ENCODE data around the gene SCPEP1. TPM values are rescaled to one million over a fixed set of nuclear protein-coding genes. Genes with fewer than 3 reads are reported as not detected.

SCPEP1 gene
- total and polyA plus RNA-seq, 2 of the 13 experiments (the other 11 are each of a cell fraction or from before 2014, with no cell fraction given): 24.3 to 27.3 TPM

DNA sequence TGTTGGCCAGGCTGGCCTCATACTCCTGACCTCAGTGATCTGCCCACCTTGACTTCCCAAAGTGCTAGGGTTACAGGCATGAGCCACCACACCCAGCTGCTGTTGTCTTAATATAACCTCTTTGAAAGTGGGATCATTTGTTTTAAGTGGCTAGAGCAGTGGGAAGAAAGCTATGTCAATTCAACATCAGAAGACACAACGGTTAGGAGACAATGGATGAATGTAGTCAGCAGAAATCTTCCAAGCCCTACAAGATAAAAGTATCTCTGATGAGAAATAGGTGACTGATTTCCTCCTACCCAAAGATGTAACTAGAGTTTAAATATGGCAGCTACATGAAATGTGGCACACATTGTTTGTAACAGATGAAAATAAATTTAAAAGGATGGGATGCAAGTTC is 44.1 kb upstream of the SCPEP1 start:
- in situ Hi-C loops (cut with HindIII; ENCODE audit: extremely low pct_ligation_motif_present, low pct_unique_long_range_greater_than_20kb) (no loop called here), intact Hi-C loops (cut with micrococcal nuclease; ENCODE audit: unreplicated experiment) (no loop called here)
- Histone ChIP-seq H3K4me2 (ENCODE audit: low read depth, low read length) (no peak overlapping the region), H3K4me3 (replicated peaks in 1 of 3; ENCODE audit: insufficient read depth in 1 of 3, low read depth in 2 of 3, low read length in 3 of 3) (no peak overlapping the region), H2AFZ (ENCODE audit: low read length) (no peak overlapping the region), H3K79me2 (ENCODE audit: insufficient read depth, low read length) (no peaks in the 10 kb centered on the region), H3K9ac (ENCODE audit: insufficient read depth, low read depth, low read length) (no peak overlapping the region), H4K20me1 (ENCODE audit: insufficient read depth, low read length) (no peaks in the 10 kb centered on the region), H3K4me1 (ENCODE audit: insufficient read depth, low read length) (peaks cover 19% of the 10 kb centered on the region), H3K36me3 (replicated peaks in 1 of 2; ENCODE audit: control insufficient read depth in 1 of 2, insufficient read depth in 2 of 2, low read length in 2 of 2) (peaks cover 2 to 24% of the 10 kb centered on the region in 2 experiments; a peak in 3 of 5 replicates), H3K9me3 (ENCODE audit: low read length) (peaks cover 26% of the 10 kb centered on the region), H3K27ac (ENCODE audit: extremely low read length, insufficient read depth, low read length) (no peak overlapping the region), H3K27me3 (ENCODE audit: control insufficient read depth in 1 of 2, insufficient read depth in 2 of 2, low read length in 2 of 2) (no peaks in the 10 kb centered on the region)
- DNase-seq (ENCODE audit: low spot score) (no peak), ATAC-seq (no peak), FAIRE-seq (no peak)
- 88% methylated on average over 1 of the region's 1 CpG for WGBS (ENCODE audit: low lambda C conversion rate)
- BruUV-seq (replicated peaks): no TSS peak
- ChIA-PET CTCF (ENCODE audit: low intra/inter-chr PET ratio, low total read pairs) (no interaction called here), POLR2A (no interaction called here)
- TF ChIP-seq KAT2B (IDR thresholded peaks at IDR 0.05; ENCODE audit: borderline replicate concordance, low read depth, low read length) (no peak), CENPX (CRISPR knock-in tag; IDR thresholded peaks at IDR 0.05) (no peak), MED1 (CRISPR knock-in tag; IDR thresholded peaks at IDR 0.05) (no peak), RBFOX2 (IDR thresholded peaks at IDR 0.05; ENCODE audit: low read depth, low read length) (no peak)
- TF ChIP-seq, protein P1, sequence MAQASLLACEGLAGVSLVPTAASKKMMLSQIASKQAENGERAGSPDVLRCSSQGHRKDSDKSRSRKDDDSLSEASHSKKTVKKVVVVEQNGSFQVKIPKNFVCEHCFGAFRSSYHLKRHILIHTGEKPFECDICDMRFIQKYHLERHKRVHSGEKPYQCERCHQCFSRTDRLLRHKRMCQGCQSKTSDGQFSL (CRISPR knock-in tag; IDR thresholded peaks at IDR 0.05): no peak
- TF ChIP-seq, protein P2, sequence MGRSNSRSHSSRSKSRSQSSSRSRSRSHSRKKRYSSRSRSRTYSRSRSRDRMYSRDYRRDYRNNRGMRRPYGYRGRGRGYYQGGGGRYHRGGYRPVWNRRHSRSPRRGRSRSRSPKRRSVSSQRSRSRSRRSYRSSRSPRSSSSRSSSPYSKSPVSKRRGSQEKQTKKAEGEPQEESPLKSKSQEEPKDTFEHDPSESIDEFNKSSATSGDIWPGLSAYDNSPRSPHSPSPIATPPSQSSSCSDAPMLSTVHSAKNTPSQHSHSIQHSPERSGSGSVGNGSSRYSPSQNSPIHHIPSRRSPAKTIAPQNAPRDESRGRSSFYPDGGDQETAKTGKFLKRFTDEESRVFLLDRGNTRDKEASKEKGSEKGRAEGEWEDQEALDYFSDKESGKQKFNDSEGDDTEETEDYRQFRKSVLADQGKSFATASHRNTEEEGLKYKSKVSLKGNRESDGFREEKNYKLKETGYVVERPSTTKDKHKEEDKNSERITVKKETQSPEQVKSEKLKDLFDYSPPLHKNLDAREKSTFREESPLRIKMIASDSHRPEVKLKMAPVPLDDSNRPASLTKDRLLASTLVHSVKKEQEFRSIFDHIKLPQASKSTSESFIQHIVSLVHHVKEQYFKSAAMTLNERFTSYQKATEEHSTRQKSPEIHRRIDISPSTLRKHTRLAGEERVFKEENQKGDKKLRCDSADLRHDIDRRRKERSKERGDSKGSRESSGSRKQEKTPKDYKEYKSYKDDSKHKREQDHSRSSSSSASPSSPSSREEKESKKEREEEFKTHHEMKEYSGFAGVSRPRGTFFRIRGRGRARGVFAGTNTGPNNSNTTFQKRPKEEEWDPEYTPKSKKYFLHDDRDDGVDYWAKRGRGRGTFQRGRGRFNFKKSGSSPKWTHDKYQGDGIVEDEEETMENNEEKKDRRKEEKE (IDR thresholded peaks at IDR 0.05): no peak
